Right ventricle myocardium inferior (tissue), 1 donor: ENCODE measurements around the gene CDH12. TPM values are rescaled to one million over a fixed set of nuclear protein-coding genes. Genes with fewer than 3 reads are reported as not detected.
"Not testable (repeated sequence)": the region's sequence is repeated elsewhere in the genome, so short reads cannot be mapped to it uniquely, and the experiment has no call there.

ENCODE experiments used
- ATAC-seq: fragments of 200-7000 bp; cut with Tn5 transposase; one replicate; pipeline ENCODE4 v1.9.1; 2020; ENCODE audit warnings: mild to moderate bottlenecking, moderate library complexity
- DNase-seq: peaks from one replicate; pipeline ENCODE4 v3.0.0; 2021; ENCODE audit errors: missing footprints
- intact Hi-C: fragments of 100-400 bp; cut with DNase I; formaldehyde crosslinking; loops from one replicate; pipeline ENCODE4 v1.11.0; 2022
- total RNA-seq: library from RNA; stranded (reverse); fragmentation: NEBNext Ultra II Directional; extraction: Animal tissue kit (Norgen Biotek cat#: 25700); gene quantifications from one replicate; pipeline ENCODE4 v1.2.1, GENCODE V29; 2021
- donor health status: DM: no; HTN: yes; CAD: no; lungs with severe emphysema.

Gene CDH12
- total RNA-seq, 1 donor from 2014 or later, result not detected

GRCh38 chr5:22779499-22779898 is 73.6 kb downstream of the CDH12 start:
- intact Hi-C loops, result no loop called here
- no peak for ATAC-seq

GRCh38 chr5:22776285-22776684 is 76.9 kb downstream of the CDH12 start:
- intact Hi-C loops, result no loop called here
- DNase-seq, result no peak
- no peak for ATAC-seq

More at GRCh38 chr5:22779499-22779898, 73.6 kb downstream of the CDH12 start:
- DNase-seq, result no peak

- DNase-seq, ATAC-seq, intact Hi-C loops: not testable (repeated sequence)
These were observed 78.9 kb downstream of the CDH12 start for GRCh38 chr5:22774214-22774613.

- DNase-seq (no peak), ATAC-seq (no peak)
- intact Hi-C loops, result no loop called here
These were observed 88.4 kb downstream of the CDH12 start for GRCh38 chr5:22764736-22765135.

GRCh38 chr5:22757776-22758175 is 95.4 kb downstream of the CDH12 start:
- ATAC-seq, result no peak
- DNase-seq, result no peak
- intact Hi-C loops, result no loop called here

- ATAC-seq (no peak), DNase-seq (no peak)
- intact Hi-C loops, result no loop called here
These were observed 99.0 kb downstream of the CDH12 start for GRCh38 chr5:22754155-22754554.

GRCh38 chr5:22751536-22751935 is 101.6 kb downstream of the CDH12 start:
- ATAC-seq, result no peak
- intact Hi-C loops, result no loop called here
- DNase-seq, result no peak

GRCh38 chr5:22736443-22737003 is 116.6 kb downstream of the CDH12 start:
- ATAC-seq, result no peak
- intact Hi-C loops, result no loop called here

GRCh38 chr5:22734907-22735306 is 118.2 kb downstream of the CDH12 start:
- DNase-seq, result no peak
- no peak for ATAC-seq
- intact Hi-C loops, result no loop called here

More at GRCh38 chr5:22736443-22737003, 116.6 kb downstream of the CDH12 start:
- DNase-seq, result no peak

GRCh38 chr5:22728610-22729009 is 124.5 kb downstream of the CDH12 start:
- no peak for DNase-seq
- ATAC-seq, result no peak
- intact Hi-C loops, result no loop called here

GRCh38 chr5:22722491-22722890 is 130.7 kb downstream of the CDH12 start:
- ATAC-seq, result no peak
- DNase-seq, result no peak
- intact Hi-C loops, result no loop called here

- ATAC-seq, result no peak
- DNase-seq, result no peak
- intact Hi-C loops, result no loop called here
These were observed 131.1 kb downstream of the CDH12 start for GRCh38 chr5:22722056-22722455.

GRCh38 chr5:22719842-22720241 is 133.3 kb downstream of the CDH12 start:
- DNase-seq, result no peak
- intact Hi-C loops, result no loop called here
- no peak for ATAC-seq

GRCh38 chr5:22710660-22711059 is 142.5 kb downstream of the CDH12 start:
- intact Hi-C loops, result no loop called here
- DNase-seq (no peak), ATAC-seq (no peak)

GRCh38 chr5:22709743-22710142 is 143.4 kb downstream of the CDH12 start:
- intact Hi-C loops, result no loop called here
- no peak for ATAC-seq
- DNase-seq, result no peak

GRCh38 chr5:22708770-22709328 is 144.3 kb downstream of the CDH12 start:
- intact Hi-C loops, result no loop called here
- ATAC-seq (no peak), DNase-seq (no peak)

- intact Hi-C loops, result no loop called here
- DNase-seq, result no peak
- no peak for ATAC-seq
These were observed 146.2 kb downstream of the CDH12 start for GRCh38 chr5:22706901-22707300.

GRCh38 chr5:22699319-22699718 is 153.8 kb downstream of the CDH12 start:
- no peak for ATAC-seq
- DNase-seq, result no peak
- intact Hi-C loops, result no loop called here

GRCh38 chr5:22693121-22693520 is 160.0 kb downstream of the CDH12 start:
- intact Hi-C loops, result no loop called here
- DNase-seq (no peak), ATAC-seq (no peak)

- intact Hi-C loops, result no loop called here
- DNase-seq (no peak), ATAC-seq (no peak)
These were observed 170.1 kb downstream of the CDH12 start for GRCh38 chr5:22683050-22683449.

GRCh38 chr5:22678886-22679285 is 174.3 kb downstream of the CDH12 start:
- ATAC-seq (no peak), DNase-seq (no peak)
- intact Hi-C loops, result no loop called here
